Left ventricle myocardium superior (tissue), 1 donor: ENCODE measurements around the gene EXOC4. TPM values are rescaled to one million over a fixed set of nuclear protein-coding genes. Genes with fewer than 3 reads are reported as not detected.

Source experiments
- ATAC-seq: fragments of 200-7000 bp; cut with Tn5 transposase; one replicate; pipeline ENCODE4 v1.9.1; 2020; ENCODE audit warnings: mild to moderate bottlenecking, moderate library complexity
- DNase-seq: peaks from one replicate; pipeline ENCODE4 v3.0.0-alpha.2; 2020
- intact Hi-C: fragments of 100-400 bp; cut with micrococcal nuclease; formaldehyde crosslinking; loops from one replicate; pipeline ENCODE4 v1.11.0; 2022
- total RNA-seq: library from RNA; stranded (reverse); fragmentation: NEBNext Ultra II Directional; extraction: Animal tissue kit (Norgen Biotek cat#: 25700); gene quantifications from one replicate; pipeline ENCODE4 v1.2.1, GENCODE V29; 2021
- donor health status: DM: no; HTN: yes; CAD: no; lungs with severe emphysema.

EXOC4 gene
- total RNA-seq, 1 donor from 2014 or later, result 38.4 TPM

DNA sequence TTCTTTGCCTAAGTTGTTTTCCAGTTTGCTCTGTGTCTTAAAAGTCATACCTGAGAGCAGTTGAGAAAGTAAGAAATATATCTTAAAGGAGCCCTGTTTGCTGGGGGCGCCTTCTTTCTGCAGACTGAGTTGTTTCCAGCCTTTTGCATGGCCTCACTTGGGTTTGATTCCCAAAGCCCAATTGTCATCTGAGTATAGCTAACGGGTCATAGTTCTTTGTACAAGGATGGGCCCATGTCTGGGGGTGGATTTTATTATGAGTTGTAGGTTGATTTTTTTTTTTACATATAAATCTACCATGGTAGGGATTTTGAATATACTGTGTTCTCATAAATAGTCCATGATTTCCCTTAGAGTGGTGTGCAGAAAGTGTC, 555.6 kb downstream of the EXOC4 start:
- intact Hi-C loops, result no loop called here
- no peak for ATAC-seq
- no peak for DNase-seq

DNA sequence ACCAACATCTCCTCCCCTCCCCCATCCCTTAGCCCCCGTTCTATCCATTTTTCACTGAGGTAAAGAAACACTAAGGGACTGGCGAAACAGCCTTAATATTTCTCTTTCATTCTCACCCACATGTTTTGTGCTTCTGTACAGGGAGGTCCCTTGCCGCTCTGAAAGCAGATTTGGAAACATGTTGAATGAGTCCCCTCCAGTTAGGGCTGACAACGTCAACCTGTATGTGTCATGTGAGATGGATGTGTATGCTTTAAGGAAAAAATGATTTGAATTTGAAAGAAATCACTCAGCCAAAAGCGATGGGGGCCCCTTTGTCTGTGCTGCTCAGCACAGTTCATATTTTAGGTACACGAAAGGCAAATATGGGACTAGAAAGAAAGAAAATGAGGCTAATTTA, 560.0 kb downstream of the EXOC4 start:
- DNase-seq, result no peak
- ATAC-seq, result no peak
- intact Hi-C loops, result no loop called here

DNA sequence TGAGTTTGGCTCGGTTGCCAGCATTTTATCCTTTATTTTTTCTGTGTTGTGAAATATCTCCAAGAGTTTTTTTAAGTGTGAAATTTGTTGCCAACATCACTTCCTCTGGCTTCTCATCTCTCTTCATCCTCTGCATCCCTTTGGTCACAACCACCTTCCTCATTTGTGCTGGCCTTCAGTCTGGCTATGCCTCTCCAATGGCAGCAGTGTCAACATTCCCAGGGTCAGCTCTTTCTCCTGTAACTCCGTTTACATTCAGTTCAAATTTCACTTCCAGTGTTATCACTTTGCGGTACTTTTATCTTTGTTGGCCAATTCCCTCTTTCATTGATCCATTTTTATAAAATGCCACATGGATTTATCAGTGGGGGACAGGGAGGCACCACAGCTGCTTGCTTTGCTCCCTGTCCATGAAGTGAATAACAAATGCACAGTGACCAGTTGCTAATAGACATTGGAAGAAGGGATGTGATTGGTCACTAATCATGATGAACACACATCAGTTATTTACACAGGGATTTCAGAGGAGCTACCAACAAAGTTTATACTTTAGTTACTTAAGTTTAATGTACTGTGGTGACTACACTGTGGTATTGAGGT, 562.8 kb downstream of the EXOC4 start:
- ATAC-seq, result no peak
- no peak for DNase-seq
- intact Hi-C loops, result no loop called here

DNA sequence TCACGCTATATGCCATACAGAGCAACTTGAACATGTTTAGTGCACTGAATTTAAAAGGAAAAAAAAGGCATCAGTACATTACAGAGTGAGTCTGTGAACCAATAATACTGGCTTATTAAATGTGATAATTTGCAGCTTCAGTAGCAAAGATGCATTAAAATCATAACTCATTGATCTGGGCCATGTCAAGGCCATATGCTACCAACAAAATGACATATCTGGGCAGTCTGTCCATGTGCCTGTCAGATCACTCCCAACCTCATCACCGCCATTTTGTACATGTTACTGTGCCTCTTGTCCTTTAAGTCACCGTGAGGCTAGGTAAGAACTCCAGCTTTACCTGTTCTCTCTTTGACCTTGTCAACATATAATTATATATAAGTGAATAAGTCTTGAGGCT, 566.8 kb downstream of the EXOC4 start:
- intact Hi-C loops, result no loop called here
- no peak for DNase-seq
- no peak for ATAC-seq

DNA sequence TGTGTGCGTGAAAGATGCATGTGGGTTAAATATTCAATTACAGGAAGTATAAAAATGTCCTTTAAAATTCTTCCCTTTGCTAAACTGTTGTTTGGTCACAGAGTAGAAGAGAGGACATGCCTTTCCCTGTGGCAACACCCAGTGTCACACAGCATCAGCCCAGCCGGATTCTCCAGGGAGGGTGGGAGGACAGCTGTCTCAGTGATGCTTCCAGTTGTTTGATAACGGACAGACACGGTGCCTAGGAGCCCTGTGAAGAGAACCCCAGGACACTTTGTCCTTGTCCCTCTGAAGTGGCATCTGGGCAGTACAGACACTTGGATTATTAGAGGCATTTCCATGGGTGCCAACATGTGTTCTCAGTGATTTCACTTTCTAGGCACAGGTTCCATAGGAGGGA, 567.7 kb downstream of the EXOC4 start:
- ATAC-seq, result peak; percentile 47
- intact Hi-C loops, result no loop called here
- DNase-seq, result no peak

DNA sequence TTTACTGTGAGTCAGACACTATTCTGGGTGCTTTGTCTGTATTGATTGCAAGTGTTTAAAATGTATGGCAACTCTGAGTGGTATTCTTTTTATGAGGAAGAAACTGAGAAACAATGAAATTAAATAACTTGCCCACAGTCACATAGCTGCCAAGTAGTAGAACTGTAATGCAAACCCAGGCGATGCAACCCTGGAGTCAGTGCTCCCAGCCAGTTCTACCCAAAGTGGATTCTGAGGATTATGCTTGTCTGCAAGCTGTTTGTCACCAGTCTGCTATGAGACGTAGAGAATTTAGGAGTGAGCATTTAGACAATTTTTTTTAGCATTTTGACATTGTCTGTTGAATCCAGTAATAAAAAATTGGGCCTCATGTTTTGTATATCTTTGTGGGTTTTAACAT, 568.3 kb downstream of the EXOC4 start:
- intact Hi-C loops, result no loop called here
- DNase-seq (no peak), ATAC-seq (no peak)

DNA sequence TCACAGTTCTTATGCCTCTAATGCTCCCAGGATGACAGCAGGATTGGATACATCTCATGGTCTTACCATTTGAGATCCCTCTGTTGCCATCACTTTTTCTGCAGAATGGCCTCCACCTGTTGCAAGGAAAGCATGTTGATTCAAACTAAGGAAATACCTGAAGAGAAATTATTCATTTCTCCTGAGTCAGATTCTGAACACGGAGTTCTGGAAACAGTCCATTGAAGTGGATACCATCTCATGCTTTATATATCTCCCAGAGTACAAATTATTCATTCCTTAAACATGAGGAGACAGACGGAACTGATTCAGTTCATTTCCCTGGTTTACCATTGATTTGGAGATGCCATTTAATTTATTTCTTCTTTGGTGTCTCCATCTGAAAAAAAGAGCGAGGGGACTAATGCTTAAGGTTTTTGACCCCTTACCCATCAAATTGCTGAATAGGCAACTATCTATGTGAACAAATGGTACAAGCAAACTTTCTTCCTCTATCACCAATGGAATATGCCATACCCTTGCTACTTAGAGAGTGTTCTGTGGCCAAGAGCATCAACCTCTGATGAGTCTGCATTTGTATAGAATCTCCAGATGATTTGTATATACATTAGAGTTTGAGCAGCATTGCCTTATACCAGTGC, 569.2 kb downstream of the EXOC4 start:
- DNase-seq, result no peak
- intact Hi-C loops, result no loop called here
- ATAC-seq, result no peak

DNA sequence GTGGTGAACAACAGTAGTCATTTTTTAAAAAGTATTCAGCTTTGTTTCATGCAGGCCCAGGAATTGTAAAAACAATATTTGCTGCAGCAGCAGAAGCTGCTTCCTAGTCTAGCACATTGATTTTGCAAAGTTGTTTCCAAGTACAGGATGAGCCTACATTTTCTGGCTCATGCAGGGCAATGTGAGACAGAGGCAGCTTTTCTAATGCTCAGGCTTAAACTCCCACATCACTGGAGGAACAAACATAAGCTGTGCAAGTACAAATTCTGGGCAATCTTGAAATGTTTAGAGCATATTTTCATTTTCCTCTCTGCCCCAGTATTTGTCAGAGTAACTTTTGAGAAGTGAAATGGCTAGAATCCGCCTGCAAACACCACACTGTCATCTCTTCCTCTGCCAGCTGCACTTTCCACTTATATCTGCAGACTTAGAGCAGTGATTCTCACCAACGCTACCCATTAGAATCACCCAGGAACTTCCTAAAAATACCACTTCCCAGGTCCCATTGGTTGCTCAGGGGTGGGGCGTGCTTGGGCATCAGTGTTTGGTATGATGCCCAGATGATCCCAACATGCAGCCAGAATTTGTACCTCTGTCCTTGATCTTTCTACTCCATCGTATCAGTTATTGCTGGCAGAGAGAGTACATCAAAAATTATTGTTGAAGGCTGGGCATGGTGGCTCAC, 570.1 kb downstream of the EXOC4 start:
- intact Hi-C loops, result no loop called here
- no peak for ATAC-seq
- DNase-seq, result no peak

DNA sequence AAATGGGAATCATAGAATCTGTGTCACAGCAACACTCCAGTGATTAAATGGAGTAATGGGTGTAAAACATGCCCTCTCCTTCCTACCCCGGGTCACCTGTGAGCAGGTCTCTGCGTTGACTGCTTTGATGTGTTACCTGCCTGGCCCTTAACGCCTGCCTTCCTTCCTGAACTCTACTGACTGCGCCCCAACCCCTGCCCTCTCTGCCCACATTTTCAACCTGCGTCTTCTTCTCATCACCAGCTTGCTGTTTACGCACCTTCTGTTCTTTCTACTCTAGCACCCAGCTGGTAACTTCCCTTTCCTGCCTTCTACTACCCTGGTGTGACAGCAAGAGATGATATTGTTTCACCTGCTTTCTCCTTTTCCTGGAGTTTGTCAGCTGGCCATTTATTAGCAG, 571.3 kb downstream of the EXOC4 start:
- DNase-seq (no peak), ATAC-seq (no peak)
- intact Hi-C loops, result no loop called here

DNA sequence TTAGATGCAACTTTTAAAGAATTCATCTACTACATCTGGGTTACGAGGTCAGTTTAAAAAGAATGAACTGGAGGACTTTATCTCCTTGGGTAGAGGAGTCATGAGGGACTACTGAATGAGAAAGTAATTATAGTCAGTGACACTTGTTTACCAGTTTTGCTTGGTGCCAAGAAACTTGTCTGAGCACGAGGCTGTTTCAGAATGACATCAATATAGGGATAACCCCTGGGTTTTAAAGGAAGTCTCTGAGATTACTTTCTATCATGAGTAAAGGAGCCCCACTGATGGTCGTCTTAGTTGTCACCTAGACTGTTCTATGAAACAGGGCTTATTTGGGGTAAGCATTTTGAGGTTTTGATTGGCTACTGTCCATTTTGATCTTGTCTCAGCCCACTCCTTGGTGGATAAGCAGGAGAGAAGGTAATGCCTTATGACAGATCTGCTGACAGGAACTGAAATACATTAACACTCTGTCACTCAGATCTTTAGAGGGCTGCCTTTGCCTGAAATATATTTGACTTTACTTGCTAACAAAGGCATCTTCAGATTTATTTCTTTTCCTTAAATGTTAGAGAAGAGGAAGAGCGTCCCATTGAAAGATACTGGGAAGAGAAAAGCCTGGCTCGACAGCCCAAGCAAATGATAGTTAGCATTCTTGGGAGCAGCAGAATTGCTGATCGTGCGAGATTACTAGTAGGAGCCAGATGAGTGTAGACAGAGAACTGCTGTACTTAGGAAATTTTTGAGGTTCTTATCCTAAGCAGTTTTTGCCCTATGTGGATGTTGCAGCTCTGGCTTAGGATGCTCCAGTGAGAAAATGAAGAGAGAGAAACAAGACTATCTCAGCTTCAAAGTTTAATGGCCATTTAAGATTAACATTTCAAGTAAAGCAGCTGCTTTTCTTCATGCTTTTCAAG, 575.1 kb downstream of the EXOC4 start:
- DNase-seq (no peak), ATAC-seq (peak; percentile 66)
- intact Hi-C loops, result no loop called here

DNA sequence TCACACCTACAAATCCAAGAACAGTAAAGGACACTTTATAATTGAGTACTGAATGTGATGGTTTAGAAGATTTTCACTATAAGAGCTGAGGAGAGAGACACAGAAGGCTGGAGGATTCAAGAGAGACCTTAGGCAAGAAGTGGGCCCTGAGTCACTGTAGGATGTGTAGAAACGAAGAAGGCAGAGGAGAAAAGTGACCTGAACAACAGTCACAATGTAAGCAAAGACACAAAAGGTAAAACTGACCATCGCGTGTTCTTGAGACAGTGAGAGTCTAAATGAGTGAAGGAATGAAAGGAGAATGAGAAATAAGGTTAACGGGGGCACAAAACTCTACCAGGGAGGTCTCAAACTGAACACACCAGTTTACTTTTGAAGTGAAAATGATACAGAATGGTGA, 576.0 kb downstream of the EXOC4 start:
- ATAC-seq, result no peak
- intact Hi-C loops, result no loop called here
- no peak for DNase-seq

DNA sequence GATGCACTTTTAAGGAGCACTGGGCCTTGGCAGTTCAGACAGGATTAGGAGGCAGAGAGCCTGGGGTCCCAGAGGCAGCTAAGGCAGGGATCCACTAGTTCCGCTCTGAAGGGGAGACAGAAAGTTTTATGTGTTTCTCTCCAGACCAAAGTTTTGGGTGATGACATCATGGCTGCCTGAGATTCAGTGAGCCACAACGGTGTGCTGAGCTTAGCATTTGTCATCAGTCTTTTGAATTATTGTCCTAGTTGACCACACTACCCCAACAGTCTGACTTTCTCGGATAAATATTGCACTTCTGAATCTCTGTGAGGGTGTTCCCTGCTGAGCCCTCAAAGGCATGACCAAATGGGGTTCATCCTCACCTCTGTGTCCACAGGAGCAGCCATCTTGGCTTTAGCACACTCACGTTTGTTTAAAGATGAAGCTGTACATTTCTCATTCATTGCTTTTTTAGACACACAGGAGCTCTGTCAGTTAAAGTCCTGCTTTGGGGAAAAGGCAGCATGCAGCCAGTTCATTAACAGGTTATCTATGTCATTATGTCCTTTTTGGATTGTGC, 576.5 kb downstream of the EXOC4 start:
- no peak for ATAC-seq
- intact Hi-C loops, result no loop called here
- no peak for DNase-seq

DNA sequence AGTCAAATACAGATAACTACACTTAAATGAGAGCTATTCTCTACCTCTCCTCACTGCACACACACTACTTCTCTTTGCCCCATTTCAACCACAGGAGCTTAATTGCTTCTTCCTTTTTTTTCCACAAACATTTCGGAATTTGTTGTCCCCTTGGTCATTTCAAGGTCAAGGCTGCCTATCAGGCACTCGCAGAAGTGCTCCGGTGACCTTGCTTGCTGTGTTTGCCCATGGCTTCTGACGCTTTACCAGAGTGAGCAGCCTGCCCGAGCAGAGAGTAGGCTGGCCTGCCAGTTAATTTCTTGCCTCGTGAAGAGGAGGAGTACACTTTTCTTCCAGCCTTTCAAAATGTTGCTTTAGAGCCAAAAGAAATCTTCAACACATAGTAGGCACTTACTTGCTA, 577.2 kb downstream of the EXOC4 start:
- DNase-seq, result no peak
- ATAC-seq, result no peak
- intact Hi-C loops, result no loop called here

DNA sequence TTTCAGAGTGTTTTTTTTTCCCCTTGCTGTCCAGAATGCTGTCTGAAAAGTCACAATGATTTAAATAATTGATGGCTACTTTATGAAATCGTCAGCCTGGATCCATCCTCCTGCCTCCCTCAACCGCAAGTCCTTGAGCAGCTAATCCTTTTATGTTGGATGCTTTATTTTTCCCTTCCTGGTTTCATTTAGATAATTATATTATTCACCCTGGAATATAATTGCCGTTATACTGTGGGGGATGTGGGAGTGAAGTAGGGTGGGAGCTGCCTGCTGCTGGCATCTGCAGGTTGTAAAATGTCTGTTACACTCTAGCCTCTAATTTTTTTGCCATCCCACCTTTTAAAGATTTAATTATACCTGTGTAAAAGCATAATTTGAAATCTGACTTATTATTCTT, 583.8 kb downstream of the EXOC4 start:
- ATAC-seq, result no peak
- no peak for DNase-seq
- intact Hi-C loops, result no loop called here

DNA sequence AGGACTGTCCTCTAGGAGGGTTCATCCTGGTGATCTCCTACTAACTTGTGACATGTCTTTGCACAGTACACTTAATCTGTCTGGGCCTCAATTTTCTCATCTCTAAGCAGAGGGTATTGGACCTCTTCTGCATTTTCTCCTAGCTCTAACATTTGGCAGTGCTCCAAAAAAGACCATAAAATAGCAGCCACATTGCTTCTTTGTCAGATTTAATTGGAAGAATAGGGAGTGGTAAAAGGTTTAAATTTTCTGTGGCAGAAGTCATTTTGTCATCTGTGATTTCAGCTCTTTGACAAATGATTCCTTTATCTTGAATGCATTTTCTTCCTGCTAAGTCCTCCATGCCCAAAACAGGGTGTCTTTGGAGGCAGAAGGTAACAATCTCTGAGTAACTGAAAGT, 584.3 kb downstream of the EXOC4 start:
- ATAC-seq, result no peak
- intact Hi-C loops, result no loop called here
- no peak for DNase-seq

DNA sequence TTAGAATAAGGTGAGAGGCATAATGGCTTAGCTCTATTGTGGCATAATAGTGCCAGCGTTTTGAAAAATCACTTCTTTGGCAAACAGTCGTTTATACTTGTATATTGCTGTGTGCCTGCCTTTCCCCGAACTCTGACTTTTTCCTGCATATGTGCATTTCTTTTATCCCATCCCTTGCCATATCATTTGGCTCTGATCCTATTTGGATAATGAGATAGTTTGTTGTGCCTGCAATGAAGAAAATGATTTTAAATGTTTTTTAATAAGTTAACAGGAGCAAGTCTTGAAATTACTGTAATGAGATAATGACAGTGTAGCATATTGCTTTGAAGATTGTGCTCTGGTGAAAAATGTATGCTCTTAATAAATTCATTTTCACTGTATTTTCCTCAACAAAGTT, 586.2 kb downstream of the EXOC4 start:
- DNase-seq, result no peak
- ATAC-seq, result no peak
- intact Hi-C loops, result no loop called here

DNA sequence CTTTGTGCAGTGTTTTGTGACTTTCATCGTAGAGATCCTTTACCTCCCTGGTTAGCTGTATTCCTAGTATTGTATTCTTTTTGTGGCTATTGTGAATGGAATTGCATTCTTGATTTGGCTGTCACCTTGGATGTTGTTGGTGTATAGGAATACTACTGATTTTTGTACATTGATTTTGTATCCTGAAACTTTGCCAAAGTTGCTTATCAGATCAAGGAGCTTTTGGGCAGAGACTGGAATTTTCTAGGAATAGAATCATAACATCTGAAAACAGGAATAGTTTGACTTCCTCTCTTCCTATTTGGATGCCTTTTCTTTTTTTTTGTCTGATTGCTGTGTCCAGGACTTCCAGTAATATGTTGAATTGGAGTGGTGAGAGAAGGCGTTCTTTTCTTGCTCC, 590.5 kb downstream of the EXOC4 start:
- intact Hi-C loops, result no loop called here

DNA sequence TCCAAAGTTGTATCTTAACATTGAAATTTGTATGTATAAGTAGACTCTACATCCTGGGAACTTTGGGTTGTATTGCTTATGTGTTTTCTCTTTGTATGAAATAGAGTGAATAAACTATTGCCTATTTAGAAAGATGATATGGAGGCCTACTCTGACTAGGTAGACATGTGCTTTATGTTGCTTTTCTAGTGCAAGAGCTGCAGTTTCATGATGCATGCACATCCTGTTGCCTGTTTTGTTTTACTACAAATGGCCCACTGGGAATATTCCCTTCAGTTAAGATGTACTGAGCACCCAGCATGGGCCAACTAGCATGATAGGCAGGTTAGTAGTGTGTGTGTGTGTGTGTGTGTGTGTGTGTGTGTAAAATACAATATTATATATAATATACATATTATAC, 592.1 kb downstream of the EXOC4 start:
- no peak for ATAC-seq
- intact Hi-C loops, result no loop called here
- DNase-seq, result no peak

More for the DNA sequence above, 590.5 kb downstream of the EXOC4 start:
- no peak for ATAC-seq
- DNase-seq, result no peak

DNA sequence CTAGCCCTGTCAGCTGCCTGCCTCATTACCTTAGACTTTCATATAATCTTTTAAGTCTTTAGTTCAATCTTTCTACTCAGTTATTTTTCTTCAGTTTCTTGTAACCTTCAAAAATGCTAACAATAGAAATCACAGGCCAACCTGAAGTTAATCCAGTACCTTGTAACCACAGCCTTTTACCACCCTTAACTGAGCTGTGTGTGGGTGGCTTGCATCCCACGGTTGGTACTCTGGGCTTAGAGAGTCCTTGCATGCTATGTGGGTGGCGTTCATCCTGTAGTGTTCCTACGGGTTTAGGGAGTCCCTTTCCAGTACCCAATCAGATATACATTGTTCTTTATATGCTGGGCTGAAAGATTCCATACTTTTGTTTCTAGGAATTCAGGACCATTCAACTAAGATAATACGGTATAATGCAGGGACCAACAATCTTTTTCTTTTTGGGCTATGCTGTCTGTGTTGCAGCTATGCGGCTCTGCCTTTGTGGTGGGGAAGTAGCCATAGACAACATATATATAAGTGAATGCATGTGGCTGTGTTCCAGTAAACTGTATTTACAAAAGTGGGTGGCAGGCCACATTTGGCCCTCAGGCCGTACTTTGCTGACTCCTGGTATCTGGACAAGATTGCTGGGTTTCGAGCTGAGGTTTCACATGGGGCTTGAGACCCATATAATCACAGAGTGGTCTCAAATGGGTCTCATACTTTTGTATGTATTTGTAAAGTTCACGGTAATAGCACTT, 593.5 kb downstream of the EXOC4 start:
- intact Hi-C loops, result no loop called here
- no peak for ATAC-seq
- no peak for DNase-seq
